ENCODE data around the gene MAGI1. TPM values are rescaled to one million over a fixed set of nuclear protein-coding genes. Genes with fewer than 3 reads are reported as not detected.

Gene MAGI1
- total RNA-seq, 4 donors from 2014 or later, result 42.4 to 71.6 (median 50.2) TPM

- no peak for DNase-seq (ENCODE audit: low spot score in 2 of 2)
- 62 to 67% methylated on average over 5 of the region's 5 CpGs for WGBS, 2 donors
- intact Hi-C loops (cut with DNase I; ENCODE audit: low total_unique reads), result no loop called here
- H3K4me3 ChIP-seq (ENCODE audit: low read depth, poor library complexity, severe bottlenecking), result no peak overlapping the region
- no peak for TF ChIP-seq CTCF (IDR thresholded peaks at IDR 0.05)
- no peak for TF ChIP-seq POLR2A (IDR thresholded peaks at IDR 0.05)
Measured at GRCh38 chr3:65824166-65824565, 214.6 kb downstream of the MAGI1 start.

- WGBS, 2 donors, result 83 to 89% methylated on average over 1 of the region's 1 CpG
- intact Hi-C loops (cut with DNase I; ENCODE audit: low total_unique reads), result no loop called here
- TF ChIP-seq POLR2A (IDR thresholded peaks at IDR 0.05), result no peak
- TF ChIP-seq CTCF (IDR thresholded peaks at IDR 0.05), result no peak
- DNase-seq (ENCODE audit: low spot score in 2 of 2), result no peak
- no peak overlapping the region for H3K4me3 ChIP-seq (ENCODE audit: low read depth, poor library complexity, severe bottlenecking)
Measured at GRCh38 chr3:65820600-65820999, 218.1 kb downstream of the MAGI1 start.

- DNase-seq (ENCODE audit: low spot score in 2 of 2), result no peak
- no peak for TF ChIP-seq CTCF (IDR thresholded peaks at IDR 0.05)
- H3K4me3 ChIP-seq (ENCODE audit: low read depth, poor library complexity, severe bottlenecking), result no peak overlapping the region
- intact Hi-C loops (cut with DNase I; ENCODE audit: low total_unique reads), result no loop called here
Measured at GRCh38 chr3:65819896-65820295, 218.8 kb downstream of the MAGI1 start.

- 71 to 77% methylated on average over 3 of the region's 3 CpGs for WGBS, 2 donors
- intact Hi-C loops (cut with DNase I; ENCODE audit: low total_unique reads), result no loop called here
- TF ChIP-seq CTCF (IDR thresholded peaks at IDR 0.05), result no peak
- no peak for TF ChIP-seq POLR2A (IDR thresholded peaks at IDR 0.05)
- no peak overlapping the region for H3K4me3 ChIP-seq (ENCODE audit: low read depth, poor library complexity, severe bottlenecking)
- DNase-seq (ENCODE audit: low spot score in 2 of 2), result no peak
Measured at GRCh38 chr3:65817553-65818126, 221.1 kb downstream of the MAGI1 start.

- TF ChIP-seq POLR2A (IDR thresholded peaks at IDR 0.05) (no peak), CTCF (IDR thresholded peaks at IDR 0.05) (no peak)
- intact Hi-C loops (cut with DNase I; ENCODE audit: low total_unique reads), result no loop called here
- WGBS, 2 donors, result 95 to 96% methylated on average over 5 of the region's 5 CpGs
- no peak overlapping the region for H3K4me3 ChIP-seq (ENCODE audit: low read depth, poor library complexity, severe bottlenecking)
- DNase-seq (ENCODE audit: low spot score in 2 of 2), result no peak
Measured at GRCh38 chr3:65816208-65816607, 222.5 kb downstream of the MAGI1 start.

Data from lower leg skin (tissue), 4 donors.